Measurements from ENCODE around the gene BRSK2.

The BRSK2 gene

GRCh38 chr11:1375955-1376258 lies 13.8 kb upstream of the BRSK2 start:
- no peak for DNase-seq (ENCODE audit: low spot score)

GRCh38 chr11:1377231-1377780 lies 12.4 kb upstream of the BRSK2 start:
- DNase-seq (ENCODE audit: low spot score) = no peak

GRCh38 chr11:1381793-1382425 lies 7.8 kb upstream of the BRSK2 start:
- no peak for DNase-seq (ENCODE audit: low spot score)

GRCh38 chr11:1382429-1382828 lies 7.3 kb upstream of the BRSK2 start:
- DNase-seq (ENCODE audit: low spot score) = no peak

- DNase-seq (ENCODE audit: low spot score) = no peak
Measured at GRCh38 chr11:1382831-1383607, 6.7 kb upstream of the BRSK2 start.

GRCh38 chr11:1384199-1384970 lies 5.3 kb upstream of the BRSK2 start:
- no peak for DNase-seq (ENCODE audit: low spot score)

GRCh38 chr11:1387521-1387920 lies 2.2 kb upstream of the BRSK2 start:
- no peak for DNase-seq (ENCODE audit: low spot score)

GRCh38 chr11:1387961-1388762 lies 1.6 kb upstream of the BRSK2 start:
- DNase-seq (ENCODE audit: low spot score) = no peak

GRCh38 chr11:1388763-1389102 lies 1.0 kb upstream of the BRSK2 start:
- DNase-seq (ENCODE audit: low spot score) = no peak

GRCh38 chr11:1389103-1389931 lies 417 bp upstream of the BRSK2 start:
- DNase-seq (ENCODE audit: low spot score) = no peak

GRCh38 chr11:1390569-1391164 lies 933 bp downstream of the BRSK2 start:
- DNase-seq (ENCODE audit: low spot score) = no peak

GRCh38 chr11:1391165-1392075 lies 1.7 kb downstream of the BRSK2 start:
- DNase-seq (ENCODE audit: low spot score) = no peak

GRCh38 chr11:1392111-1392510 lies 2.4 kb downstream of the BRSK2 start:
- DNase-seq (ENCODE audit: low spot score) = no peak

- no peak for DNase-seq (ENCODE audit: low spot score)
Measured at GRCh38 chr11:1392561-1392960, 2.8 kb downstream of the BRSK2 start.

GRCh38 chr11:1393038-1393710 lies 3.4 kb downstream of the BRSK2 start:
- DNase-seq (ENCODE audit: low spot score) = no peak

GRCh38 chr11:1394936-1395772 lies 5.4 kb downstream of the BRSK2 start:
- DNase-seq (ENCODE audit: low spot score) = no peak

- no peak for DNase-seq (ENCODE audit: low spot score)
Measured at GRCh38 chr11:1395773-1396374, 6.1 kb downstream of the BRSK2 start.

- DNase-seq (ENCODE audit: low spot score) = no peak
Measured at GRCh38 chr11:1396375-1396841, 6.7 kb downstream of the BRSK2 start.

Measured in hematopoietic multipotent progenitor cell treated with erythropoietin and hydrocortisone succinate and interleukin-3 and kit ligand, for 17 days (in vitro differentiated cells).